NB4 (cell line): ENCODE data around the gene MTMR8.
"Not testable (repeated sequence)": the region's sequence is repeated elsewhere in the genome, so short reads cannot be mapped to it uniquely, and the experiment has no call there.

Experiments
- POLR2A ChIP-seq: IDR thresholded peaks from 2 replicates; pipeline ENCODE4 v1.6.1; 2011; ENCODE audit warnings: mild to moderate bottlenecking; ENCODE audit not compliant: insufficient read length; ENCODE audit errors: extremely low read depth
- TF ChIP-seq, protein P1 (sequence below): IDR thresholded peaks from one replicate; pipeline ENCODE4 v1.5.1; 2012; ENCODE audit warnings: low read depth, low read length
- TF ChIP-seq, protein P2 (sequence below): IDR thresholded peaks from 2 replicates; pipeline ENCODE4 v1.6.1; 2011; ENCODE audit warnings: low read depth, low read length

DNA sequence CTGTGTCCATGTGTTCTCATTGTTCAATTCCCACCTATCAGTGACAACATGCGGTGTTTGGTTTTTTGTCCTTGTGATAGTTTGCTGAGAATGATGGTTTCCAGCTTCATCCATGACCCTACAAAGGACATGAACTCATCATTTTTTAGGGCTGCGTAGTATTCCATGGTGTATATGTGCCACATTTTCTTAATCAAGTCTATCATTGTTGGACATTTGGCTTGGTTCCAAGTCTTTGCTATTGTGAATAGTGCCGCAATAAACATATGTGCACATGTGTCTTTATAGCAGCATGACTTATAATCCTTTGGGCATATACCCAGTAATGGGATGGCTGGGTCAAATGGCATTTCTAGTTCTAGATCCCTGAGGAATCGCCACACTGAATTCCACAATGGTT, 14.5 kb downstream of the MTMR8 start:
- TF ChIP-seq, protein P1, sequence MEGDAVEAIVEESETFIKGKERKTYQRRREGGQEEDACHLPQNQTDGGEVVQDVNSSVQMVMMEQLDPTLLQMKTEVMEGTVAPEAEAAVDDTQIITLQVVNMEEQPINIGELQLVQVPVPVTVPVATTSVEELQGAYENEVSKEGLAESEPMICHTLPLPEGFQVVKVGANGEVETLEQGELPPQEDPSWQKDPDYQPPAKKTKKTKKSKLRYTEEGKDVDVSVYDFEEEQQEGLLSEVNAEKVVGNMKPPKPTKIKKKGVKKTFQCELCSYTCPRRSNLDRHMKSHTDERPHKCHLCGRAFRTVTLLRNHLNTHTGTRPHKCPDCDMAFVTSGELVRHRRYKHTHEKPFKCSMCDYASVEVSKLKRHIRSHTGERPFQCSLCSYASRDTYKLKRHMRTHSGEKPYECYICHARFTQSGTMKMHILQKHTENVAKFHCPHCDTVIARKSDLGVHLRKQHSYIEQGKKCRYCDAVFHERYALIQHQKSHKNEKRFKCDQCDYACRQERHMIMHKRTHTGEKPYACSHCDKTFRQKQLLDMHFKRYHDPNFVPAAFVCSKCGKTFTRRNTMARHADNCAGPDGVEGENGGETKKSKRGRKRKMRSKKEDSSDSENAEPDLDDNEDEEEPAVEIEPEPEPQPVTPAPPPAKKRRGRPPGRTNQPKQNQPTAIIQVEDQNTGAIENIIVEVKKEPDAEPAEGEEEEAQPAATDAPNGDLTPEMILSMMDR, result not testable (repeated sequence)
- not testable (repeated sequence) for TF ChIP-seq POLR2A
- TF ChIP-seq, protein P2, sequence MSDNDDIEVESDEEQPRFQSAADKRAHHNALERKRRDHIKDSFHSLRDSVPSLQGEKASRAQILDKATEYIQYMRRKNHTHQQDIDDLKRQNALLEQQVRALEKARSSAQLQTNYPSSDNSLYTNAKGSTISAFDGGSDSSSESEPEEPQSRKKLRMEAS, result not testable (repeated sequence)
